SK-N-SH treated with all-trans-retinoic acid at 6 μM for 48 hours (cell line): Measurements from ENCODE around the gene SEMA4B.

Experiments used
- ATAC-seq: fragments of 200-7000 bp; cut with Tn5 transposase; 3 replicates; pipeline ENCODE4 v1.9.1; 2020; ENCODE audit warnings: mild to moderate bottlenecking, moderate library complexity
- BACH2 ChIP-seq: fragments of 250-450 bp; sonication (Bioruptor Pico); IDR thresholded peaks from 2 replicates; pipeline ENCODE4 v1.9.0; 2021; ENCODE audit warnings: mild to moderate bottlenecking, borderline replicate concordance
- CREB5 ChIP-seq: fragments of 250-450 bp; sonication (Bioruptor Pico); IDR thresholded peaks from 2 replicates; pipeline ENCODE4 v1.5.1; 2020; ENCODE audit warnings: low read depth, mild to moderate bottlenecking, moderate library complexity
- CSDC2 ChIP-seq: fragments of 250-450 bp; sonication (Bioruptor Pico); IDR thresholded peaks from 2 replicates; pipeline ENCODE4 v1.5.0; 2020; ENCODE audit warnings: mild to moderate bottlenecking, moderate library complexity
- CSRNP3 ChIP-seq: fragments of 250-450 bp; sonication (Bioruptor Pico); IDR thresholded peaks from 2 replicates; pipeline ENCODE4 v1.5.1; 2021; ENCODE audit warnings: mild to moderate bottlenecking, moderate library complexity
- ESRRG ChIP-seq: fragments of 250-450 bp; sonication (Bioruptor Pico); IDR thresholded peaks from 2 replicates; pipeline ENCODE4 v1.6.1; 2021; ENCODE audit warnings: mild to moderate bottlenecking
- GLIS3 ChIP-seq: fragments of 250-450 bp; sonication (Bioruptor Pico); IDR thresholded peaks from 2 replicates; pipeline ENCODE4 v1.5.0; 2020; ENCODE audit warnings: mild to moderate bottlenecking, moderate library complexity
- ISL1 ChIP-seq: fragments of 250-450 bp; sonication (Bioruptor Pico); IDR thresholded peaks from 2 replicates; pipeline ENCODE4 v2.1.2; 2022; ENCODE audit warnings: mild to moderate bottlenecking, moderate library complexity
- OSR1 ChIP-seq: fragments of 250-450 bp; sonication (Bioruptor Pico); IDR thresholded peaks from 2 replicates; pipeline ENCODE4 v1.8.0; 2022; ENCODE audit warnings: moderate library complexity, mild to moderate bottlenecking, inconsistent platforms
- PATZ1 ChIP-seq: fragments of 250-450 bp; sonication (Bioruptor Pico); IDR thresholded peaks from 2 replicates; pipeline ENCODE4 v1.8.0; 2020; ENCODE audit warnings: mild to moderate bottlenecking, moderate library complexity, borderline replicate concordance
- POU6F1 ChIP-seq: fragments of 250-450 bp; sonication (Bioruptor Pico); IDR thresholded peaks from 2 replicates; pipeline ENCODE4 v1.8.0; 2021; ENCODE audit warnings: low read depth, mild to moderate bottlenecking, moderate library complexity, borderline replicate concordance
- RARB ChIP-seq: fragments of 250-450 bp; sonication (Bioruptor Pico); IDR thresholded peaks from 2 replicates; pipeline ENCODE4 v1.8.0; 2021; ENCODE audit warnings: mild to moderate bottlenecking, moderate library complexity
- SNAI2 ChIP-seq: fragments of 250-450 bp; sonication (Bioruptor Pico); IDR thresholded peaks from 2 replicates; pipeline ENCODE4 v1.5.0; 2020; ENCODE audit warnings: mild to moderate bottlenecking, moderate library complexity
- TCF4 ChIP-seq: fragments of 250-450 bp; sonication (Bioruptor Pico); IDR thresholded peaks from 2 replicates; pipeline ENCODE4 v1.8.0; 2021; ENCODE audit warnings: mild to moderate bottlenecking, moderate library complexity, borderline replicate concordance
- TOX ChIP-seq: fragments of 250-450 bp; sonication (Bioruptor Pico); IDR thresholded peaks from 2 replicates; pipeline ENCODE4 v1.8.0; 2021; ENCODE audit warnings: mild to moderate bottlenecking, moderate library complexity, borderline replicate concordance
- TSHZ2 ChIP-seq: fragments of 250-450 bp; sonication (Bioruptor Pico); IDR thresholded peaks from 2 replicates; pipeline ENCODE4 v1.5.0; 2020; ENCODE audit warnings: mild to moderate bottlenecking, moderate library complexity
- ZC3H10 ChIP-seq: fragments of 250-450 bp; sonication (Bioruptor Pico); IDR thresholded peaks from 2 replicates; pipeline ENCODE4 v1.5.1; 2021; ENCODE audit warnings: mild to moderate bottlenecking, moderate library complexity
- ZFP30 ChIP-seq: fragments of 450-650 bp; formaldehyde crosslinking; IDR thresholded peaks from 2 replicates; pipeline ENCODE4 v1.5.0; 2022; ENCODE audit warnings: mild to moderate bottlenecking, moderate library complexity
- ZNF565 ChIP-seq: fragments of 450-650 bp; formaldehyde crosslinking; conservative IDR thresholded peaks from 2 replicates; pipeline ENCODE4 v1.5.0; 2020; ENCODE audit warnings: low read depth, mild to moderate bottlenecking, moderate library complexity
- ZNF8 ChIP-seq: fragments of 450-650 bp; formaldehyde crosslinking; IDR thresholded peaks from 2 replicates; pipeline ENCODE4 v1.5.0; 2020; ENCODE audit warnings: mild to moderate bottlenecking, moderate library complexity

The SEMA4B gene

GRCh38 chr15:90232941-90233386, 31.8 kb downstream of the SEMA4B start:
- no peak for TF ChIP-seq CSDC2 (CRISPR knock-in tag)
- no peak for TF ChIP-seq ESRRG (CRISPR knock-in tag)
- no peak for TF ChIP-seq CSRNP3 (CRISPR knock-in tag)
- no peak for TF ChIP-seq RARB (CRISPR knock-in tag)
- TF ChIP-seq GLIS3 (CRISPR knock-in tag) = no peak
- TF ChIP-seq TOX (CRISPR knock-in tag) = no peak
- no peak for TF ChIP-seq TSHZ2 (CRISPR knock-in tag)
- TF ChIP-seq ZNF8 = no peak
- no peak for TF ChIP-seq OSR1 (CRISPR knock-in tag)
- TF ChIP-seq ZFP30 (CRISPR knock-in tag) = no peak
- TF ChIP-seq ISL1 = no peak
- no peak for TF ChIP-seq ZNF565
- TF ChIP-seq ZC3H10 = no peak
- no peak for TF ChIP-seq SNAI2 (CRISPR knock-in tag)
- TF ChIP-seq CREB5 = no peak
- no peak for TF ChIP-seq TCF4 (CRISPR knock-in tag)
- TF ChIP-seq BACH2 = no peak
- no peak for TF ChIP-seq PATZ1 (CRISPR knock-in tag)
- ATAC-seq = peak; percentile 13

- TF ChIP-seq ESRRG (CRISPR knock-in tag) (no peak), PATZ1 (CRISPR knock-in tag) (peak; percentile 65; the same call in 1 of the 2 replicates)
- peak; percentile 94 for ATAC-seq
Measured at GRCh38 chr15:90233387-90234095, 32.4 kb downstream of the SEMA4B start, which contains the start of gene CIB1. Gene CIB1, minus strand, starts transcription at chr15:90233941. Its CDS starts 56 bp downstream, at chr15:90233885.

GRCh38 chr15:90234096-90234988, 33.2 kb downstream of the SEMA4B start, which contains the start of gene GDPGP1:
Gene GDPGP1, plus strand, starts transcription at chr15:90234209. Its CDS starts 6,700 bp downstream, at chr15:90240909.
- TF ChIP-seq SNAI2 (CRISPR knock-in tag) (peak; percentile 78; the same call in 1 of the 2 replicates), POU6F1 (CRISPR knock-in tag) (no peak), RARB (CRISPR knock-in tag) (no peak)
- no peak for ATAC-seq
